HUES48 (cell line): ENCODE measurements around the gene TMPRSS11A.

Experiments
- H3K27ac ChIP-seq: one replicate; pipeline ENCODE4 v1.7.0; 2013; ENCODE audit warnings: low read depth, low read length, inconsistent platforms
- H3K27me3 ChIP-seq: 2 replicates; pipeline ENCODE4 v1.6.1; 2013; ENCODE audit warnings: mild to moderate bottlenecking, low read length; ENCODE audit not compliant: control insufficient read depth, insufficient read depth
- H3K36me3 ChIP-seq: 2 replicates; pipeline ENCODE4 v1.6.1; 2013; ENCODE audit warnings: low read length; ENCODE audit not compliant: control insufficient read depth, insufficient read depth
- H3K4me1 ChIP-seq: 2 replicates; pipeline ENCODE4 v1.6.1; 2013; ENCODE audit warnings: mild to moderate bottlenecking, low read length; ENCODE audit not compliant: control insufficient read depth, insufficient read depth
- H3K4me3 ChIP-seq: 2 replicates; pipeline ENCODE4 v1.5.1; 2013; ENCODE audit warnings: mild to moderate bottlenecking, low read depth, low read length
- H3K9ac ChIP-seq: 2 replicates; pipeline ENCODE4 v1.6.1; 2013; ENCODE audit warnings: mild to moderate bottlenecking, low read depth, low read length, moderate library complexity
- H3K9me3 ChIP-seq: 2 replicates; pipeline ENCODE4 v1.6.1; 2013; ENCODE audit warnings: low read length; ENCODE audit not compliant: control insufficient read depth, insufficient read depth

Gene TMPRSS11A

GRCh38 chr4:67892905-67893304, 70.4 kb downstream of the TMPRSS11A start:
- Histone ChIP-seq H3K4me1 (peaks cover 6% of the 10 kb centered on the region; the same call in 1 of the 2 replicates), H3K27ac (no peak overlapping the region), H3K9ac (no peak overlapping the region), H3K27me3 (no peaks in the 10 kb centered on the region), H3K9me3 (no peaks in the 10 kb centered on the region), H3K36me3 (no peaks in the 10 kb centered on the region), H3K4me3 (no peak overlapping the region)

- Histone ChIP-seq H3K4me1 (peaks cover 6% of the 10 kb centered on the region; the same call in 1 of the 2 replicates), H3K9me3 (no peaks in the 10 kb centered on the region), H3K4me3 (no peak overlapping the region), H3K27me3 (no peaks in the 10 kb centered on the region), H3K9ac (no peak overlapping the region), H3K36me3 (no peaks in the 10 kb centered on the region), H3K27ac (no peak overlapping the region)
These were observed 71.0 kb downstream of the TMPRSS11A start for GRCh38 chr4:67892253-67892652.

- no peaks in the 10 kb centered on the region for H3K9me3 ChIP-seq
- no peaks in the 10 kb centered on the region for H3K27me3 ChIP-seq
- no peak overlapping the region for H3K9ac ChIP-seq
- H3K4me1 ChIP-seq = peaks cover 6% of the 10 kb centered on the region; the same call in 1 of the 2 replicates
- no peaks in the 10 kb centered on the region for H3K36me3 ChIP-seq
- H3K4me3 ChIP-seq = no peak overlapping the region
- H3K27ac ChIP-seq = no peak overlapping the region
These were observed 71.6 kb downstream of the TMPRSS11A start for GRCh38 chr4:67891645-67892044.

GRCh38 chr4:67886281-67886680, 77.0 kb downstream of the TMPRSS11A start:
- Histone ChIP-seq H3K27ac (peak overlapping the region; percentile 12), H3K4me1 (peaks cover 7% of the 10 kb centered on the region; the same call in 1 of the 2 replicates), H3K27me3 (no peaks in the 10 kb centered on the region), H3K4me3 (no peak overlapping the region), H3K9ac (no peak overlapping the region), H3K36me3 (no peaks in the 10 kb centered on the region), H3K9me3 (no peaks in the 10 kb centered on the region)

GRCh38 chr4:67885762-67886161, 77.5 kb downstream of the TMPRSS11A start:
- Histone ChIP-seq H3K4me1 (peaks cover 7% of the 10 kb centered on the region; the same call in 1 of the 2 replicates), H3K27ac (peak overlapping the region; percentile 12), H3K9me3 (no peaks in the 10 kb centered on the region), H3K9ac (no peak overlapping the region), H3K36me3 (no peaks in the 10 kb centered on the region), H3K27me3 (no peaks in the 10 kb centered on the region), H3K4me3 (no peak overlapping the region; the same call in 1 of the 2 replicates)

GRCh38 chr4:67884701-67885100, 78.6 kb downstream of the TMPRSS11A start:
- H3K4me1 ChIP-seq = peaks cover 7% of the 10 kb centered on the region; the same call in 1 of the 2 replicates
- no peak overlapping the region for H3K27ac ChIP-seq
- H3K36me3 ChIP-seq = no peaks in the 10 kb centered on the region
- H3K9ac ChIP-seq = no peak overlapping the region
- no peak overlapping the region for H3K4me3 ChIP-seq
- H3K27me3 ChIP-seq = no peaks in the 10 kb centered on the region
- H3K9me3 ChIP-seq = no peaks in the 10 kb centered on the region

GRCh38 chr4:67883902-67884301, 79.4 kb downstream of the TMPRSS11A start, which contains the start of gene TMPRSS11D:
TSS of gene TMPRSS11D (minus strand) at chr4:67884002. CDS start at chr4:67883933, 69 bp downstream.
- Histone ChIP-seq H3K27ac (no peak within 1 kb of the TSS), H3K27me3 (no peaks in the 10 kb centered on the region), H3K9ac (no peak within 1 kb of the TSS), H3K9me3 (no peaks in the 10 kb centered on the region), H3K36me3 (no peaks in the 10 kb centered on the region), H3K4me3 (no peak within 1 kb of the TSS), H3K4me1 (peaks cover 7% of the 10 kb centered on the region; the same call in 1 of the 2 replicates)

- H3K9ac ChIP-seq = no peak overlapping the region
- H3K27me3 ChIP-seq = no peaks in the 10 kb centered on the region
- H3K9me3 ChIP-seq = no peaks in the 10 kb centered on the region
- no peaks in the 10 kb centered on the region for H3K36me3 ChIP-seq
- peaks cover 7% of the 10 kb centered on the region; the same call in 1 of the 2 replicates for H3K4me1 ChIP-seq
- no peak overlapping the region for H3K4me3 ChIP-seq
- H3K27ac ChIP-seq = no peak overlapping the region
These were observed 79.8 kb downstream of the TMPRSS11A start for GRCh38 chr4:67883458-67883857.

GRCh38 chr4:67880866-67881610, 82.3 kb downstream of the TMPRSS11A start:
- H3K9ac ChIP-seq = no peak overlapping the region
- H3K36me3 ChIP-seq = no peaks in the 10 kb centered on the region
- no peak overlapping the region for H3K4me3 ChIP-seq
- H3K9me3 ChIP-seq = no peaks in the 10 kb centered on the region
- H3K4me1 ChIP-seq = peaks cover 7% of the 10 kb centered on the region; the same call in 1 of the 2 replicates
- H3K27me3 ChIP-seq = no peaks in the 10 kb centered on the region
- H3K27ac ChIP-seq = no peak overlapping the region

- Histone ChIP-seq H3K9ac (no peak overlapping the region), H3K4me1 (peaks cover 5% of the 10 kb centered on the region; the same call in 1 of the 2 replicates), H3K27me3 (no peaks in the 10 kb centered on the region), H3K27ac (no peak overlapping the region), H3K36me3 (no peaks in the 10 kb centered on the region), H3K4me3 (no peak overlapping the region), H3K9me3 (no peaks in the 10 kb centered on the region)
These were observed 83.8 kb downstream of the TMPRSS11A start for GRCh38 chr4:67879486-67879885.

GRCh38 chr4:67877086-67877485, 86.2 kb downstream of the TMPRSS11A start:
- Histone ChIP-seq H3K4me1 (peaks cover 5% of the 10 kb centered on the region; the same call in 1 of the 2 replicates), H3K9me3 (no peaks in the 10 kb centered on the region), H3K9ac (no peak overlapping the region), H3K4me3 (no peak overlapping the region), H3K36me3 (no peaks in the 10 kb centered on the region), H3K27me3 (no peaks in the 10 kb centered on the region), H3K27ac (no peak overlapping the region)
